ENCODE measurements around the gene RASA4.
"Not testable (repeated sequence)": the region's sequence is repeated elsewhere in the genome, so short reads cannot be mapped to it uniquely, and the experiment has no call there.

The RASA4 gene

DNA sequence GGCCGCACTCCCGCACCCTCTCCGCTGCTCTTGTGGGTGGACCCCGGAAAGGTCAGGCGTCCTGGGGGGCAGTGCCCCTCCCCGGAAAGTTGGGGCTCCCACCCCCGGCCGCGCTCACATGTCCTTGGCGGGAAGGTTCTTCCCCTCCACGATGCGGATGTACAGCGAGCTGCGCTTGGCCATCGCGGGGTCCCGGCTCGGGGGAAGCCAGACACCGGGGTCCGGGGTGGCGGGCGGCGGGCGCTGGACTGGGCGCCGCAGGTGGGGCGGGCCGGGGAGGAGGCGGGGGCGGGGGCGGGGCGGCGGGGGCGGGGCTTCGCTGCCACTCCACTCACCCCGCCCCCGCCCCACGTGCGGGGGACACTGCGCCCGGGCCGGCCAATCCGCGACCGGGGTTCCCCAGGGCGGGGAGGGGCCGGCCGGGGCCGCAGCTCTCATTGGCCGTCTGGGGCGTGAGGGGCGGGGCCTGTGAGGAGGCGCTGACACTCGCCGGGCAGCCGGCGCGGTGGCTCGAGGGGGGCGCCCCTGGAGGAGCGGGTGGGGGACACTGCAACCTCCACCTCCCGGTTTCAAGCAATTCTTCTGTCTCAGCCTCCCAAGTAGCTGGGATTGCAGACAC is at the start of gene RASA4:
Gene RASA4, minus strand, starts transcription at position 250 of the 619 bp plus-strand sequence. Its CDS starts 67 bp downstream, at position 183.
- DNase-seq = peak; percentile 13

DNA sequence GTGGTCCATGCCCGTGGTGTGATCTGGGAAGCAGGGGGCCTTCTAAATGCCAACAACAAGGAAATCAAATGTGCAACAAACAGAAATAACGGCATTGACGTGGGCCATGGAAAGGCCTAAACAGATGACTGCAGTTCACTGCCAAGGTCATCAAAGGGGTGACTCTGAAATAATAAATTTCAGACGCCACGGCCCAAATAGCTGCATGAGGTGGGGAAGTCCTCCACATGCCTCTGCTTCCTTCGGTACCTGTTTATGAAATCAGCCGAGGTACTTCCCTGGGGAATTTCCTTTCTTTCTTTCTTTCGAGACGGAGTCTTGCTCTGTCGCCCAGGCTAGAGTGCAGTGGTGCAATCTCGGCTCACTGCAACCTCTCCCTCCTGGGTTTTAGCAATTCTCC is 48.2 kb upstream of the RASA4 start:
- DNase-seq = not testable (repeated sequence)

DNA sequence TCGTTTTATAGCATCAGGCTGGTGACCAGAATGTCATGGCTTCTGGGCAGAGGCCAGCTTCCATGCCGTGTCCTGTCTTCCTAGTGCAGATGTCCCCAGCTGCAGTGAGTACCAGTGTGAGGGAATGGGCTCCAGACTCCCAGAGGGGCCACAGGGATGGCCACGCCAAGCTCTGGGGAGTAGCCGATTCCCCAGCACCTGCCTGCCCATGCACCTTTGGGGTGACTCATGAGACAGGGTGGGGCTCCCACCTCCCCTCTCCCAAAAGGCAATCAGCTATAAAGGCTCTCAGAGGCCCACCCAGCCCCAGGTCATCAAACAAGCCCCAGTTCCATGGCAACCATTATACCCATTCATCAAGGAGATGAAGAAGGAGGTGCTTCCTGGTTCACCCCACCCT is 33.4 kb upstream of the RASA4 start, which contains the start of gene SPDYE2B:
Gene SPDYE2B, plus strand, starts transcription at position 396 of the 400 bp plus-strand sequence. CDS start 2,030 bp downstream, outside the sequence.
- DNase-seq = not testable (repeated sequence)

DNA sequence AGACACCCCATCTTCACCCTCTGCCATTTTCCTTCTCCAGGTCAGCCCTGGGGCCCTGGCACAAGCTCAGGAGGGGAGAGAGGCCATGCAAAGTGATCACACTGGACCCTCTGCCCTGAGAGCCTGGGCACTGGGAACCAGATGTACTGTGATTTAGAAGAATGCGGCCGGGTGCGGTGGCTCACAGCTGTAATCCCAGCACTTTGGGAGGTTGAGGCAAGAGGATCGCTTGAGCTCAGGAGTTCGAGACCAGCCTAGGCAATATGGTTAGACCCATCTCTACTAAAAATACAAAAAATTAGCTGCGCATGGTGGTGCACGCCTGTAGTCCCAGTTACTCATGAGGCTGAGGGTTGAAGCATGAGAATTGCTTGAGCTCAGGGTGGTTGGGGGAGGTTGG is 31.3 kb upstream of the RASA4 start:
- not testable (repeated sequence) for DNase-seq

DNA sequence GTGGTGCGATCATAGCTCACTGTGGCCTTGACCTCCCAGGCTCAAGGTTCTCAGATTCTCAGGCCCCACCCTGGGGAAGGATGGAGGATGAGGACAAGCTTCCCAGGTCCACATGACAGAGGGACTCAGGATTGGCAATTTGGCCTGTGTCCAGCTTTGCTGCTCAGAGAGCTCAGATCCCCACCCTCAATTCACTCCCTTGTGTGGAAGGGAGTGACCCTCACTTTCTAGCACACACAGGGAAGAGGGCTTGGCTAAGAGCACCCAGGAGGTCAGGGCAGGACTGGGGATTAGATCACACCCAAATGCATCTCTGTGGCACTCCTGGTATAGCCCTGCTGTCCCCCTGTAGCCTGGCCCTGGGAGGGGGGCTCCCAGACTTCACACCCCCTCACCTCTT is 26.8 kb upstream of the RASA4 start:
- DNase-seq = not testable (repeated sequence)

DNA sequence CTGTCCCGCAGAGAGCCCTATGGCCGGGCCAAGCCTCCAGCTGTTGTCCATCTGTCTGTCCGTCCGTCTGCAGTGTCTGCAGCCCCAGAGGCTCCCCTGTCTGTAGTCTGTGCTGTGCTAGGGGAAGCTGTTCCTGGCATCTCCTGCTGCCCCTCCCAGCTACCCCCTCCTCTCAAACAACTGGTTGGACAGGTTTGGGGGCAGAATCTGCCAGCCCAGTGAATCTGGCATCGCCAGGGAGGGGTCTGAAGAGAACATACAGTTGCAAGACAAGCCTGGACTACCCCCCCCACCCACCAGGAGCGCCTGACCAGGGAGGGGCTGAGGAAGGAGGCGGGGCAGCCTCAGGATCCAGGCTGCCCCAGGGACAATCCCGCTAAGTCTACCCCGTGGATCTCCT is 26.1 kb upstream of the RASA4 start, which contains the start of gene UPK3BL1:
Gene UPK3BL1, minus strand, starts transcription at position 101 of the 400 bp plus-strand sequence. Its CDS starts 50 bp downstream, at position 51.
- DNase-seq = not testable (repeated sequence)

DNA sequence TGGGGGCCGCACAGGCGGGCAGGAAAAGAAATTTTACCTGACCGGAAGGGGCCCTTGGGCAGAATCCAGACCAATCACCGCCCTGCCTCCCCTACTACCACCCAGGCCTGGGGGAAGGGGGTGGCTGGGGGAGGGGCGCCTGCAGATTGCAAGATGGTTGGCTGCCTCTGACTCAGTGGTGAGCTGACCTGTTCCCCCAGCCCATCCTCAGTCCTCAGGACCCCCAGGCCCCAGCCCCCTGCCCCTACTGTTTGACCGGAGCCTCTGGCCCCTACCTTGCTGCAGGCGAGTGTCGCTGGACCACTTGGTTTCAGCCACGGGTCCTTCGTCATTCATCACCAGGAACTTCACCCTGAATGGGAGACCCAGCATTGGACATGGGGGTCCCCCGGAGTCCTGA is 22.3 kb upstream of the RASA4 start:
- DNase-seq = peak; percentile 0

DNA sequence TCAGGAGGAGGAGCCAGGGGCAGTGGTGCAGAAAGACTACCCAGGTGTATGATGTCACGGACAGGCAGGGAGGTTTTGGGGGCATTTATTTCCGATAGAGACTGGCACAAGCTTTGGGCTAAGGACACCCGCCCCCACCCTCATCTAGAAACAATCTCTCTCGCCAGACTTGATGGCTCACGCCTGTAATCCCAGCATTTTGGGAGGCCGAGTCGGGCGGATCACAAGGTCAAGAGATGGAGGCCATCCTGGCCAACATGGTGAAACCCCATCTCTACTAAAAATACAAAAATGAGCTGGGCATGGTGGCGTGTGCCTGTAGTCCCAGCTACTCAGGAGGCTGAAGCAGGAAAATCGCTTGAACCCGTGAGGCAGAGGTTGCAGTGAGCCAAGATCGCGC is 20.4 kb upstream of the RASA4 start:
- not testable (repeated sequence) for DNase-seq

DNA sequence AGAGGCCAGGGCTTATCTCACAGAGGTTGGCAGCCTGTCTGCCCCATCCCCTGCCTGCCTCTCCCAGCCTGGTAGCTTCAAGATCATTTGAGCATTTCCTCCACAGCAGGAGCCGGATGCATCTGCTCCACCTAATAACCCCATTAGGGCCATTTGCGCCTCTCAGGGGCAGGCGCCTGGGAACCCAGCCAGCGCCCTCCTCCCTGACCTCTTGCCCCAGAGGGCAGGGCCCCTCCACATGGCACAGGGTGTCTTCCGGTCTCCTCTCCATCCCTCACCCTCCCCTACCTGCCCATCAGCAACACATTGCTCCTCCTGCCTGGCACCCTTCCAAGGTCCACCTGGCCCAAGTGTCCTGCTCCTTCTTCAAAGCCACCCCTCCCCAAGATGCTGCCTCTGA is 18.8 kb upstream of the RASA4 start:
- DNase-seq = not testable (repeated sequence)

DNA sequence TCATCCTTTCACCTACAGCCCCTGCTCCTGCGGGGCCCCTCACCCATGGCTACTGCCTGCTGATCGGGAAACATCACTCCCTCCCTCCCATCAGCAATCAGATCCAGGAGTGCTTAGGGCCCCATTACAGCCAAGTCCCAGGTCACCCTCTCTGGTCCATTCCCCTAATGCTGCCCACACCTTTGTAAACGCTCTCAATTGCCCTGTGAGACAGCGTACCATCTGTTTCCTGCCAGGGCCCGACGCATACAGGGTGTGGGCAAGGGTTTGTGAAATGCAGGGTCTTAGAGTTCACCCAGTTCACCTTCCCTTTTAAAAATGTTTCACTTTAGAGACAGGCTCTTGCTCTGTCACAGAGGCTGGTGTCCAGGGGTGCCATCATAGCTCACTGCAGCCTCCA is 17.7 kb upstream of the RASA4 start:
- not testable (repeated sequence) for DNase-seq

DNA sequence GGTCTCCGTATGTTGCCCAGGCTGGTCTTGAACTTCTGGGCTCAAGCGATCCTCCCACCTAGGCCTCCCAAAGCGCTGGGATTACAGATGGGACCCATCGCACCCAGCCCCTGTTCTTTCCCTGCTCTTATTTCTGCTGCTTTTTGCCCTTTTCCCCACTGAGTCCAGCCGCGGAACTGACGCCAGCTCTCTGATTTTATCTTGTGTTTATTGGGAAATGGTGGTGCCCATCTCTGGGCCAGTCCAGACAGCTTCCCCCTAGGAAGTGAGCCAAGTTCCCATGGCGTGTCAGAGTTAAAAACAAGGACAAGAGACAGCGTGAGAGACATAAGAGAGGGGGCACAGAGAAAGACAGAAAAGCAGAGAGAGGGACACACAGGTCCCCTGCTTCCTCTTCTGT is 14.1 kb upstream of the RASA4 start:
- not testable (repeated sequence) for DNase-seq

DNA sequence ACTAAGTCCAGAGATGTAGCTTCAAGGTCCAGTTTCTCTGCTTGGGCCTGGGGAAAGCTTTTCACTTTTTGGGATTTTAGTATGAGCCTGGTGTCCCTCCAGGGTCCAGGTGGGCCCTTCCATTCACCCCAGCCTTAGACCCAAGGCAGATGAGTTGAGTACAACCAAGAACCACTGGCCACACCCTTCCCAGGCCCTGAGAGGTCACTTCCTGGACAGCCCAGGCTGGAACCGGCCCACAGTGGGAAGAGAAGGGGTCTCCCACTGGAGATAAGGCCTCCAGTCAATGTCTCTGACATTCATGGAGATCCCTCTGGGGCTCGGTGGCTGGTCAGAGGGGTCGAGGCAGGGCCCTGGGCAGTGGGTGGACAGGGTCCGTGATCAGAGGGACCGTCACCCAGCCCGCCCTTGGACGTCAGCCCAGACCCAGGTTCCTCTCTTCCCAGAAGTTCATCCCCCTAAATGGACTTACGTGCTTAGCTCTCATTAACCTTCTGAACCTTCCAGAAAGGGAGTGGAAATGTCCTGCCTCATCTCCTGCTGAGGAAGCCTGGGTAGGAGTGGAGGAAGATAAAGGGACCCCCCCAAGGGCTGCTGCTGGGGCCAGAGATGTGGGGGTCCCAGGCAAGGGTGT is 10.8 kb upstream of the RASA4 start:
- not testable (repeated sequence) for DNase-seq

DNA sequence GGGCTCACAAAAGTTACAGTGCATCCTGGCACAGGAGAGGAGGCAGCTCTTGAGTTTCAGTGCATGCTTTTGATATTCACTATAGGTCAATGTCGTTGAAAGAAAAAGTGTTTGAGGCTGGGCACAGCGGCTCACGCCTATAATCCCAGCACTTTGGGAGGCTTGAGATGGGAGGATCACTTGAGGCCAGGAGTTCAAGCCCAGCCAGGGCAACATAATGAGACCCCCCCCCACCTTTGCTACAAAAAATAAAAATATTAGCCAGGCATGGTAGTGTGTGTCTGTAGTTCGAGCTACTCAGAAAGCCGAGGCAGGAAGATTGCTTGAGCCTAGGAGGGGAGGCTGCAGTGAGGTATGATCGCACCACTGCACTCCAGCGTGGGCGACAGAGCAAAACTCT is 1.6 kb upstream of the RASA4 start:
- DNase-seq = not testable (repeated sequence)

DNA sequence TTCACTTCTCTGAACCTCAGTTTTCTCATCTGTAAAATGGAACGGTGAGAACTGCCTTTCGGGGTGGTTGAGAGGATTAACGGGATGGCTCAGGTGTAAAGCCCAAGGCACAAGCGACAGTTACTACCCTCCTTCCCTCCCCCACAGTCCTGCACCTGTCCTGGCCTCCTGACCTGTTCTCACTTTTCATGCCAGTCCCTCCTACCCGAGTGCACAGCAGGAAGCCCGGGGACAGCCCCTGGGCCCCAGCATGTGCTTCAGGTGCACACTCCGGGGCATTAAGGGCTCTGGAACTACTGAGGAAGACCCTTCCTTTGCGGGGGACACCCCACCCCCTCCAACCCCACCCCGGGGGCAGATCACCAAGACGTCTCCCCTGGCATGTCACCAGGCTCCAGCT is 626 bp downstream of the RASA4 start:
- DNase-seq = not testable (repeated sequence)

DNA sequence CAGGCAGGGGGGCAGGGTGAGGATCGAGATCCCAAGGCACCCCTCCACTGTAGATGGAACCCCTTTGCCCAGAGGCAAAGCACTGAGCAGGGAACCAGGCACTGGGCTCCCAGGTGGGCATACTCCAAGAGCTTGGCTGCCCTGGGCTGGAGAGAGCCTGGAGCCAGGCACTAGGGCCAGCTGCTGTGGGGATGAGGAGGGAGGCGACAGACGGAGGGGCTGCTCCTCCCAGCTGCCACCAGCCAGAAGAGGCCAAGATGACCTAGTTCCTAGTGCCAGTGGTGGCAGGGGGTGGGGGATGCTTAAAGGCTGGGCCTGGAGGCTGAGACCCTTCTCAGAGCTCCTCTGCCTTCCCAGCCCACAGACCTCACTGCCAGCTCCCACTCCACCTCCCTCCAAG is 1.7 kb downstream of the RASA4 start:
- not testable (repeated sequence) for DNase-seq

DNA sequence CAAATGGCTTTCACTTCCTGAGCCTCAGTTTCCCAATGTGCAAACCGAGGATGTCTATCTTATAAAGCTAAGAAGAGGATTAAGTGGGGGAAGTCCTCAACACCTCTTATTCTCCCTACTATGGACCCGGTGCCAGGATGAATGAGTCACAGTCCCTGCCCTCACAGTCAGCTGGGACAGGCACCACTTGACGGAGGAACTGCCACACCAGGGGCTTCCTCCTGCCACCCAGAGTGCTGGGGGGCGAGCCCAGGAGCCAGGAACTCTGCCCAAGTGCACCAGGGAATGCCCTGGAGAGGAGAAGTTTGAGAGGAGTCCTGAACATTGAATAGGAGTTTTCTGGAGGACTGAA is 2.2 kb downstream of the RASA4 start:
- DNase-seq = not testable (repeated sequence)

DNA sequence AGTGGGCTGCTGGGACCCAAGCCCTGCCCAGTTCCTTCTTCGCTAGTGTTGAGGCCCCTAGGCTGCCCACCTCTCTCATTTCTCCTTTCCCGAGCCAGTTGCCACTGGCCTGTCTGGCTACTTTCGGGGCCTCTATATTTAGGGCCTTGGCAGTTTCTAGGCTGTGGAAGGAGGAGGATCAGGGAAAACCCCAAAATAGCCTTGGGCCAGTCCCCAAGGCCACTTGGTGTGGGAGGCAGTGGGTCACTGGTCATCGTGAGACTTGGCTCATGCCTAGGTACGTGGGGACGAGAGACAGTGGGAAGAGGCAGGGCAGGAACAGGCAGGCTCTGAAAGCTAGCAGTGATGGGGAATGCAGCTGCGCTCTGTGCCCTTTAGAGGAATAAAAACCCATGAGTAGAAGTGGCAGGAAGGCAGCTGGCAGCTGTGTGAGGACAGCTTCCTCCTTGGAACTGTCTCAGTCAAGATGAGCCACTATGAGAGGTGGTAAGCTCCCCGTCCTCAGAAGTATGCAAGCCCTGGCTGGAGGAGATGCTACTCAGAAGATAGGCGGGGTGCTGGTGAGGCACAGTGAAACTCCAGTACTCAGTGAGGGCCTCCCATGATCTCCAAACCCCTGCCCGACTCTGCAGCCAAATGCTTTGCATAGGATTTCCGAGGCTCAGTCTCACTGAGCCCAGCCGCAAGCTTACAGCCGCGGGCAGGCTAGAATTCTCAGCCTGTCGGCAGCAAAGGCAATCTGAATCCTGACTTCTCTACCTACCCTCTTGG is 2.8 kb downstream of the RASA4 start:
- not testable (repeated sequence) for DNase-seq

DNA sequence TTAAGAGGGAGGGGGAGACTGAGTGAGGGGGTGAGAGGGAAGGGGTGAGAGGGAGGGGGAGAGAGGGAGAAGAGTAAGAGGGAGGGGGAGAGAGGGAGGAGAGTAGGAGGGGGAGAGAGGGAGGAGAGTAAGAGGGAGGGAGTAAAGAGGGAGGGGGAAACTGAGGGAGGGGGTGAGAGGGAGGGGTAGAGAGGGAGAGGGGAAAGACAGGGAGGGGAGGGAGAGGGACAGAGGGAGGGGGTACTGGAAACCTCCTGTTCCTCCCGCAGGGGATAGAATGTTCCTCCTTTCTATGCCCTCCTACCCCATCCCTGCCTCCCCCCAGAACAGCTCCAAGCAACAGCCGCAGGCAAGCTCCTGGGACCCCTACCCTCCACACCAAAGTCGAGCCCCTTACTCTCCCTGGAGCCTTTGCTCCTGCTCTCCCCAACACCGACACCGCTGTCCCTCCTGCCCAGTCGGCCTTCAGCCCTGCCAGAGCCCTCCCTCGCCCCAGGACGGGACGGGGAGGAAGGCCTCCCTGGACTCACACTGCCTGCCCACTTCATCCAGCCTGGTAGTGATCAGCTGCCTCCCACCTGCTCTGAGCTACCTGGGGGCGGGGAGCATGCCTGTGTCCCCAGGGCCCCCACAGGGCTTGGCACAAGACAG is 4.8 kb downstream of the RASA4 start:
- DNase-seq = peak; percentile 0

DNA sequence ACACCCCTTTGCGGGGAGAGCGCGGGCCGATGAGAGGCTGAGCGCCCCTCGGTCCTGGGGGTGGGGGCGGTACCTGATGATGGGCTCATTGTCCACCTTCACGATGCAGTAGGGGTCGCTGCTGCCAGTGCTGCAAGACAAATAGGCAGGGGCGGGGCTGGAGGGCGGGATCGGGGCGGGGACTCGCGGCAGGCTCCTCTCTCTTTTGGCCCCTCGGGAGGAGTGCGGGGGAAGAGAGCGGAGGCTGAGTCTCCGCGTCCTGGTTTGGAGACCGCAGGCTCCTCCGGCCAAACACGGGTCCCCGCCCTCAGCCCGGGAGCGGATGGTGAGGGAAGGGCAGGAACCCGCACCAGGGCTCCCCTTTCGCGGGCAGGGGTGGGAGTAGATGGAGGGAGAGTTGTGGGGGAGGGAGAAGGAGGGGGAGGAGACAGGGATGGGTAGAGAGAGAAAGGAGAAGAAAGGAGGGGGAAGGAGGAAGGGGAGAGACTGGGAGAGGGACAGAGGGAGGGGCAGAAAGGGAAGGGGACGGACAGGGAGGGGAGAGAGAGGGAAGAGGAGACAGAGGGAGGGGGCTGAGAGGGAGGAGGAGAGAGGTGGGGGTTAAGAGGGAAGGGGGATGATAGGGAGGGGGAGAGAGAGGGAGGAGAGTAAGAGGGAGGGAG is 5.4 kb downstream of the RASA4 start:
- DNase-seq = not testable (repeated sequence)

DNA sequence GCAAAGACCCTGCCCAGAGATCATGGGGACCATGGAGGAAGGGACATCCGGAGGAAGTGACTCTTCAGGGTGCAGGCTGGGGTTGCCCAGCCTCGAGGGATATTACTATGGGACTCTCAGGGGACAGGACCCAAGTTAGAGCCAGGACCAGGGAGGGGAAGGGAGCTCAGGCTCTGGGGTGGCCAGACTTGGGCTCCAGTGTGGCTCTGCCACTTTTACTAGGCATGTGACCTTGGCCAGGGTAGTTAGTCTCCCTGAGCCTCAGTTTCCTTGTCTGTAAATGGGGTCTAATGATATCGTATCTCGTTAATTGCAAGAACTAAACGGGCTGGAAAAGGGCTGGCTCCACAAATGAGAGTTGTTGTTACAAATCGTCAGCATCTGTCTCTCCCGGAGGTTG is 6.1 kb downstream of the RASA4 start:
- not testable (repeated sequence) for DNase-seq

DNA sequence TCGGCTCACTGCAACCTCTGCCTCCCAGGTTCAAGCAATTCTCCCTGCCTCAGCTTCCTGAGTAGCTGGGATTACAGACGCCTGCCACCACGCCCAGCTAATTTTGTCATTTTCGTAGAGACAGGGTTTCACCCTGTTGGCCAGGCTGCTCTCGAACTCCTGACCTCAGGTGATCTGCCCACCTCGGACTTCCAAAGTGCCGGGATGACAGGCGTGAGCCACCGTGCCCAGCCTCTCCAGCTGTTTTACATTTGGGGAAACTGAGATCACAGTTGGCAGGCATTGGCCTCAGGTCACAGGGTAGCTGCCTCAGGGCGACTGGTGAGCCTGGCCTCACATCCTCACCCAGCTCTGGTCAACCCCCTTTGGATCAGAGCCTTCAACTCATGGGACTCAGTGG is 6.8 kb downstream of the RASA4 start:
- DNase-seq = not testable (repeated sequence)

DNA sequence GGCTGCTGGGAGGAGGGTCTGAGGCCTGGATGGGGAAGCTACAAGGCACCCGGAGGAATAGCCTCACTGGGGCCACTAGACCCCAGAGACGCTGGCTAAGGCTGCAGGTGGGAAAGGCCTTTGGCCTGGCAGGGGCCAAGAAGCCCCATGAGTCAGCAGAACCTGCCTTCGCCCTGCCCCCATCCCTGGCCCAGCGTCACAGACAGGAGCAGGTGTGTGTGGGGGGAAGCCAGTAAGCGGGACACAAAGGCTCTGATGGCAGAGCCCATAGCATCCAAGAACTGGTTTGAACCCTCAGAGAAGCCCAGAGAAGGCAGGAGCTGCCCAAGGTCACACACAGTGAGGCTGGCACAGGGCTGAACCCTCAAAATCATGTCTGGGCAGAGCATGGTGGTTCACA is 9.7 kb downstream of the RASA4 start:
- DNase-seq = not testable (repeated sequence)

All from hematopoietic multipotent progenitor cell treated with erythropoietin and hydrocortisone succinate and interleukin-3 and kit ligand, for 4 days (in vitro differentiated cells).